ENCODE measurements around the gene KCNMB3.
"Not testable (repeated sequence)": the region's sequence is repeated elsewhere in the genome, so short reads cannot be mapped to it uniquely, and the experiment has no call there.

The KCNMB3 gene

GRCh38 chr3:179278151-179278550 is 27.2 kb upstream of the KCNMB3 start:
- Histone ChIP-seq H3K9ac (ENCODE audit: low read length) (no peak overlapping the region), H3K27ac (ENCODE audit: low read depth, low read length) (no peak overlapping the region), H3K27me3 (ENCODE audit: control insufficient read depth in 1 of 2, insufficient read depth in 2 of 2, low read length in 2 of 2) (no peaks in the 10 kb centered on the region), H3K36me3 (ENCODE audit: insufficient read depth, low read length) (no peaks in the 10 kb centered on the region), H3K4me1 (ENCODE audit: insufficient read depth, low read length) (no peaks in the 10 kb centered on the region), H3K4me3 (ENCODE audit: low read depth in 1 of 2, low read length in 2 of 2) (no peak overlapping the region), H3K9me3 (ENCODE audit: low read length) (no peaks in the 10 kb centered on the region)

- no peaks in the 10 kb centered on the region for H3K4me1 ChIP-seq (ENCODE audit: insufficient read depth, low read length)
- no peak overlapping the region for H3K4me3 ChIP-seq (ENCODE audit: low read depth in 1 of 2, low read length in 2 of 2)
- no peak overlapping the region for H3K27ac ChIP-seq (ENCODE audit: low read depth, low read length)
- no peak overlapping the region for H3K9ac ChIP-seq (ENCODE audit: low read length)
- H3K9me3 ChIP-seq (ENCODE audit: low read length) = no peaks in the 10 kb centered on the region
- H3K27me3 ChIP-seq (ENCODE audit: control insufficient read depth in 1 of 2, insufficient read depth in 2 of 2, low read length in 2 of 2) = no peaks in the 10 kb centered on the region
- H3K36me3 ChIP-seq (ENCODE audit: insufficient read depth, low read length) = no peaks in the 10 kb centered on the region
Measured at GRCh38 chr3:179276743-179277142, 25.8 kb upstream of the KCNMB3 start.

- no peak overlapping the region for H3K4me3 ChIP-seq (ENCODE audit: low read depth in 1 of 2, low read length in 2 of 2)
- H3K4me1 ChIP-seq (ENCODE audit: insufficient read depth, low read length) = no peaks in the 10 kb centered on the region
- H3K27ac ChIP-seq (ENCODE audit: low read depth, low read length) = no peak overlapping the region
- no peaks in the 10 kb centered on the region for H3K9me3 ChIP-seq (ENCODE audit: low read length)
- H3K9ac ChIP-seq (ENCODE audit: low read length) = no peak overlapping the region
- H3K27me3 ChIP-seq (ENCODE audit: control insufficient read depth in 1 of 2, insufficient read depth in 2 of 2, low read length in 2 of 2) = no peaks in the 10 kb centered on the region
- no peaks in the 10 kb centered on the region for H3K36me3 ChIP-seq (ENCODE audit: insufficient read depth, low read length)
Measured at GRCh38 chr3:179276001-179276400, 25.1 kb upstream of the KCNMB3 start.

GRCh38 chr3:179274434-179274833 is 23.5 kb upstream of the KCNMB3 start:
- not testable (repeated sequence) for H3K27ac ChIP-seq (ENCODE audit: low read depth, low read length); H3K4me1 ChIP-seq (ENCODE audit: insufficient read depth, low read length); H3K9me3 ChIP-seq (ENCODE audit: low read length); H3K27me3 ChIP-seq (ENCODE audit: control insufficient read depth in 1 of 2, insufficient read depth in 2 of 2, low read length in 2 of 2); H3K4me3 ChIP-seq (ENCODE audit: low read depth in 1 of 2, low read length in 2 of 2); H3K9ac ChIP-seq (ENCODE audit: low read length); H3K36me3 ChIP-seq (ENCODE audit: insufficient read depth, low read length)

- H3K4me3 ChIP-seq (ENCODE audit: low read depth in 1 of 2, low read length in 2 of 2) = no peak overlapping the region
Measured at GRCh38 chr3:179272385-179272784, 21.5 kb upstream of the KCNMB3 start.

GRCh38 chr3:179269152-179269707 is 18.3 kb upstream of the KCNMB3 start:
- no peaks in the 10 kb centered on the region for H3K27me3 ChIP-seq (ENCODE audit: control insufficient read depth in 1 of 2, insufficient read depth in 2 of 2, low read length in 2 of 2)
- H3K4me3 ChIP-seq (ENCODE audit: low read depth in 1 of 2, low read length in 2 of 2) = no peak overlapping the region
- no peaks in the 10 kb centered on the region for H3K36me3 ChIP-seq (ENCODE audit: insufficient read depth, low read length)
- H3K9ac ChIP-seq (ENCODE audit: low read length) = no peak overlapping the region
- no peak overlapping the region for H3K27ac ChIP-seq (ENCODE audit: low read depth, low read length)
- H3K9me3 ChIP-seq (ENCODE audit: low read length) = no peaks in the 10 kb centered on the region
- H3K4me1 ChIP-seq (ENCODE audit: insufficient read depth, low read length) = no peaks in the 10 kb centered on the region

More at GRCh38 chr3:179272385-179272784, 21.5 kb upstream of the KCNMB3 start:
- no peaks in the 10 kb centered on the region for H3K4me1 ChIP-seq (ENCODE audit: insufficient read depth, low read length)
- no peaks in the 10 kb centered on the region for H3K36me3 ChIP-seq (ENCODE audit: insufficient read depth, low read length)
- H3K27ac ChIP-seq (ENCODE audit: low read depth, low read length) = no peak overlapping the region
- H3K27me3 ChIP-seq (ENCODE audit: control insufficient read depth in 1 of 2, insufficient read depth in 2 of 2, low read length in 2 of 2) = no peaks in the 10 kb centered on the region
- H3K9ac ChIP-seq (ENCODE audit: low read length) = no peak overlapping the region
- no peaks in the 10 kb centered on the region for H3K9me3 ChIP-seq (ENCODE audit: low read length)

- Histone ChIP-seq H3K4me1 (ENCODE audit: insufficient read depth, low read length) (no peaks in the 10 kb centered on the region), H3K4me3 (ENCODE audit: low read depth in 1 of 2, low read length in 2 of 2) (no peak overlapping the region), H3K27ac (ENCODE audit: low read depth, low read length) (no peak overlapping the region), H3K27me3 (ENCODE audit: control insufficient read depth in 1 of 2, insufficient read depth in 2 of 2, low read length in 2 of 2) (no peaks in the 10 kb centered on the region), H3K36me3 (ENCODE audit: insufficient read depth, low read length) (no peaks in the 10 kb centered on the region), H3K9me3 (ENCODE audit: low read length) (no peaks in the 10 kb centered on the region), H3K9ac (ENCODE audit: low read length) (no peak overlapping the region)
Measured at GRCh38 chr3:179268400-179269051, 17.6 kb upstream of the KCNMB3 start.

- H3K27me3 ChIP-seq (ENCODE audit: control insufficient read depth in 1 of 2, insufficient read depth in 2 of 2, low read length in 2 of 2) = no peaks in the 10 kb centered on the region
- no peaks in the 10 kb centered on the region for H3K36me3 ChIP-seq (ENCODE audit: insufficient read depth, low read length)
- no peak overlapping the region for H3K9ac ChIP-seq (ENCODE audit: low read length)
- no peak overlapping the region for H3K27ac ChIP-seq (ENCODE audit: low read depth, low read length)
- no peak overlapping the region for H3K4me3 ChIP-seq (ENCODE audit: low read depth in 1 of 2, low read length in 2 of 2)
- no peaks in the 10 kb centered on the region for H3K9me3 ChIP-seq (ENCODE audit: low read length)
- no peaks in the 10 kb centered on the region for H3K4me1 ChIP-seq (ENCODE audit: insufficient read depth, low read length)
Measured at GRCh38 chr3:179266701-179267211, 15.8 kb upstream of the KCNMB3 start.

- Histone ChIP-seq H3K27ac (ENCODE audit: low read depth, low read length) (no peak overlapping the region), H3K4me3 (ENCODE audit: low read depth in 1 of 2, low read length in 2 of 2) (no peak overlapping the region), H3K36me3 (ENCODE audit: insufficient read depth, low read length) (no peaks in the 10 kb centered on the region), H3K27me3 (ENCODE audit: control insufficient read depth in 1 of 2, insufficient read depth in 2 of 2, low read length in 2 of 2) (no peaks in the 10 kb centered on the region), H3K9me3 (ENCODE audit: low read length) (no peaks in the 10 kb centered on the region), H3K9ac (ENCODE audit: low read length) (no peak overlapping the region), H3K4me1 (ENCODE audit: insufficient read depth, low read length) (no peaks in the 10 kb centered on the region)
Measured at GRCh38 chr3:179265875-179266274, 15.0 kb upstream of the KCNMB3 start.

- H3K27ac ChIP-seq (ENCODE audit: low read depth, low read length) = no peak overlapping the region
- no peaks in the 10 kb centered on the region for H3K9me3 ChIP-seq (ENCODE audit: low read length)
- no peak overlapping the region for H3K4me3 ChIP-seq (ENCODE audit: low read depth in 1 of 2, low read length in 2 of 2)
- H3K27me3 ChIP-seq (ENCODE audit: control insufficient read depth in 1 of 2, insufficient read depth in 2 of 2, low read length in 2 of 2) = no peaks in the 10 kb centered on the region
- H3K36me3 ChIP-seq (ENCODE audit: insufficient read depth, low read length) = no peaks in the 10 kb centered on the region
- no peak overlapping the region for H3K9ac ChIP-seq (ENCODE audit: low read length)
- no peaks in the 10 kb centered on the region for H3K4me1 ChIP-seq (ENCODE audit: insufficient read depth, low read length)
Measured at GRCh38 chr3:179265092-179265491, 14.2 kb upstream of the KCNMB3 start.

GRCh38 chr3:179264449-179264848 is 13.5 kb upstream of the KCNMB3 start:
- Histone ChIP-seq H3K4me3 (ENCODE audit: low read depth in 1 of 2, low read length in 2 of 2) (no peak overlapping the region), H3K36me3 (ENCODE audit: insufficient read depth, low read length) (no peaks in the 10 kb centered on the region), H3K9me3 (ENCODE audit: low read length) (no peaks in the 10 kb centered on the region), H3K4me1 (ENCODE audit: insufficient read depth, low read length) (no peaks in the 10 kb centered on the region), H3K27ac (ENCODE audit: low read depth, low read length) (no peak overlapping the region), H3K27me3 (ENCODE audit: control insufficient read depth in 1 of 2, insufficient read depth in 2 of 2, low read length in 2 of 2) (no peaks in the 10 kb centered on the region), H3K9ac (ENCODE audit: low read length) (no peak overlapping the region)

- Histone ChIP-seq H3K27ac (ENCODE audit: low read depth, low read length) (no peak overlapping the region), H3K9me3 (ENCODE audit: low read length) (no peaks in the 10 kb centered on the region), H3K36me3 (ENCODE audit: insufficient read depth, low read length) (no peaks in the 10 kb centered on the region), H3K27me3 (ENCODE audit: control insufficient read depth in 1 of 2, insufficient read depth in 2 of 2, low read length in 2 of 2) (no peaks in the 10 kb centered on the region), H3K4me3 (ENCODE audit: low read depth in 1 of 2, low read length in 2 of 2) (no peak overlapping the region), H3K4me1 (ENCODE audit: insufficient read depth, low read length) (no peaks in the 10 kb centered on the region), H3K9ac (ENCODE audit: low read length) (no peak overlapping the region)
Measured at GRCh38 chr3:179263134-179263533, 12.2 kb upstream of the KCNMB3 start.

Data from muscle layer of colon (tissue), 2 donors.